HG03039 (cell line): ENCODE data around the gene CLEC4C.
"Not testable (repeated sequence)": the region's sequence is repeated elsewhere in the genome, so short reads cannot be mapped to it uniquely, and the experiment has no call there.

Experiments
- ATAC-seq: cut with Tn5 transposase; IDR thresholded peaks from one replicate; pipeline ENCODE4 v1.9.1; 2021; ENCODE audit warnings: mild to moderate bottlenecking, moderate library complexity; ENCODE audit not compliant: unreplicated experiment

Gene CLEC4C

GRCh38 chr12:7747246-7747645, at the start of gene CLEC4C:
Gene CLEC4C, minus strand, starts transcription at chr12:7747375. Its CDS starts 27 bp downstream, at chr12:7747348.
- ATAC-seq: no peak

DNA sequence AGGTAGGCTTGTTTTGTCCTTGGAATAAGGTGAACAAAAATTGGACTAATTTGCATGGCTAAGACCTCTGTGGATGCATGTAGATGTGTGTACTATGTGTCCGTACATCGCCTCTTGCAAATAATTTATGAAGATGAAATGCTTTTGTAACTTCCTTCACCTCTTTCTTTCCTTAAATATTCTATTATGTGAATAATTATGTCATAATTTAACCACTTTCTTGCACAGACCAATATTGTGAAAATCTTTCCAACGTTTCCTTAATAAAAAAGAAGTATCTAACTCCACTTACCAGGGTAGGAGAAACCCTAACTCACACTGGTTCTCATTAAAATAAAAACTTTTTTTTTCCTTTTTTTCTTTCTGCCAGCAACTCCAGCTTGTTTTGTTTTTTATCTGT, 46.0 kb upstream of the CLEC4C start:
- ATAC-seq: no peak

DNA sequence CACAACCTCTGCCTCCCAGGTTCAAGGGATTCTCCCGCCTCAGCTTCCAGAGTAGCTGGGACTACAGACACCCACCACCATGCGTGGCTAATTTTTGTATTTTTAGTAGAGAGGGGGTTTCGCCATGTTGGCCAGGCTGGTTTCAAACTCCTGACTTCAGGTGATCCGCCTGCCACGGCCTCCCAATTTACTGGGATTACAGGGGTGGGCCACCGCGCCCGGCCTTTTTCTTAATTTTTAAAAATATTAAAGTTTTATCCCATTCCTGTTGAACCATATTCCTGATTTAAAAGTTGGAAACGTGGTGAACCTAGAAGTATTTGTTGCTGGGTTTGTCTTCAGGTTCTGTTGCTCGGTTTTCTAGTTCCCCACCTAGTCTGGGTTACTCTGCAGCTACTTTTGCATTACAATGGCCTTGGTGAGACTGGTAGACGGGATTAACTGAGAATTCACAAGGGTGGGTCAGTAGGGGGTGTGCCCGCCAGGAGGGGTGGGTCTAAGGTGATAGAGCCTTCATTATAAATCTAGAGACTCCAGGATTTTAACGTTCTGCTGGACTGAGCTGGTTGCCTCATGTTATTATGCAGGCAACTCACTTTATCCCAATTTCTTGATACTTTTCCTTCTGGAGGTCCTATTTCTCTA, 41.8 kb upstream of the CLEC4C start, which contains the start of gene NANOG:
NANOG (plus strand) TSS at position 519 of the 645 bp plus-strand sequence. CDS start 213 bp downstream, outside the sequence.
- not testable (repeated sequence) for ATAC-seq

DNA sequence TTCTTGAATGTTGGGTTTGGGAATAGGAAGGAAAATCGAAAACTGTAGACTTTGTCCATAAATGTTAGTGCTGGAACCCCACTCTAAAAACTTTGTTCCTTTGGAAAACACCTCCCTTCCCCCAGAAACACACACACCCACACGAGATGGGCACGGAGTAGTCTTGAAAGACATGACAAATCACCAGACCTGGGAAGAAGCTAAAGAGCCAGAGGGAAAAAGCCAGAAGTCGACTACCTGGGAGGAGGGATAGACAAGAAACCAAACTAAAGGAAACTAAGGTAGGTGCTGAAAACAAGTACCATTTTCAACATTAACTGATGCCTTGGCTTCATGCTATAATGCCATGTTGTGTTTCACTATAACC, 41.1 kb upstream of the CLEC4C start:
- no peak for ATAC-seq

DNA sequence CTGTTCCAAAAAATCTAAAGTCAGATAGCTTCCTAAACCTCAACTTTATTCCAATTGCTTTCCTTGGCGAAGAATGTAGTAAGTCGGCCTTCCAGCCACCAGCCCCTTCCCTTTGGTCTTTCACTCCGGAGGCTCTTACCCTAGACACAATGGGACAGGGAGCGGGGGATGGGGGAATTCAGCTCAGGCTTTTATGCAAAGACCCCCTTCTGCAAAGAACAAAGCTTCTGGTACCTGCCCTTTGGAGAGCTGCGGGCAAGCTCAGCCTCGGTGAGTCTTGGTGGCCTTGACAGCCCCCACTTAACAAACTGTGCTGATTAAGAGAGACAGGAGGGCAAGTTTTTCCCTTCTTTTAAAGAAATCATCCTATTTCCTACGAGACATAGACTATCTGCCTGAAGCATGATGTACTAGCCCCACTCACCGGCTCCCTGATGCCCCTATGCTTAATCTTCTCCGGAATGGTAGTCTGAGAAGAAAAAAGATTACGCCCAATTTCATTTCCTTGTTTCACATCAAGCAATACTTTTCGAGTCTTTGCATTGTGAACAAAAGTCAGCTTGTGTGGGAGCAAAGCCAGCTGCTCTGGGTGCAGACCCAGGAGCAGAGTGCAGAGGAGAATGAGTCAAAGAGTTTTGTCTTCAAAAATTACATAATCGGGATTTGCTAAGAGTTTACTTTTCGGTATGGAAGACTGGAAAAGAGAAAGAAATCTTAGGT, 40.6 kb upstream of the CLEC4C start:
- ATAC-seq: no peak

DNA sequence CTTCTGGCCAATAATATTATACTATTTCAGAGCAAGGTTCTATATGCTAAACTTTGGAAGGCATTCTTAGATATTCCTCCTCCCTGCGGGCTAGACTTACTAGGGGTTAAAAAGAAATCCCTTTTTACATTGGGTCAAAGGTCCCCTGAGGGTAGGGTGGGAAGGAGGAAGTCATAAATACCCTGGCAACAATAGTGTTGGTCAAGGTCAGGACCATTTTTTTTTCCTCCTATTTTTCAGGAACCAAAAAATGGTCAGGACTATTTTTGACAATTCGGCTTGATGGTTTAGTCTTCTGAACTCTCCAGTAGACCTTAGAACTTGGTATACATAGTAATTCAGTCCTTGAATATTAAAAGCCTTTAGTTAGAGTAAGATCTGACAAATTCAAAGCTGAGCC, 37.5 kb upstream of the CLEC4C start:
- no peak for ATAC-seq

GRCh38 chr12:7783433-7783832, 36.3 kb upstream of the CLEC4C start:
- not testable (repeated sequence) for ATAC-seq

DNA sequence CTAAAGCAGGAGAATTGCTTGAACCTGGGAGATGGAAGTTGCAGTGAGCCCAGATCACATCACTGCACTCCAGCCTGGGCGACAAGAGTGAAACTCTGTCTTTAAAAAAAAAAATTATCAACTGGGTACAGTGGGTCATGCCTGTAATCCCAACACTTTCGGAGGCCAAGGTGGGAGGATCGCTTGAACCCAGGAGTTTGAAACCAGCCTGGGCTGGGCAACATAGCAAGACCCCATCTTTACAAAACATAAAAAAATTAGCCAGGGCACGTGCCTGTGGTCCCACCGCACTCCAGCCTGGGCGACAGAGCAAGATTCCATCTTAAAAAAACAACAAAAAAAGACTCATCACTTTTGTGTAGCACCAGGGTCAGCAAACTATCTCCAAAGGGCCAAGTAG, 34.9 kb upstream of the CLEC4C start:
- no peak for ATAC-seq

GRCh38 chr12:7781274-7781673, 34.1 kb upstream of the CLEC4C start:
- no peak for ATAC-seq

DNA sequence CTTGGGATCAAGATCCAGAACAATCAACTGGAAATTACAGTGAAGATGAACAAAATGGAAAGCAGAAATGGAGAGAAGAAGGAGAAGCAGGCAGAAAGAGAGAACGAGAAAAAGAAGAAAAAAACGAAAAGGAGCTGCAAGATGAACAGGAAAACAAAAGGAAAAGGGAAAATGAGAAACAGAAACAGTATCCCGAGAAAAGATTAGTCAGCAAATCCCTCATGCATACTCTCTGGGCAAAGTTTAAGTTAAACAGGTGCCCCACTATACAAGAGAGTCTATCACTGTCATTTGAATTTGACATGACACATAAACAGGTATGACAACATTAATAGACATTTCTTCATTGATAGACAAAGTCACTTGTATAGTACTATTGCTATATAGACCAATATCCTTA, 22.8 kb upstream of the CLEC4C start:
- ATAC-seq: no peak

GRCh38 chr12:7758766-7759140, 11.6 kb upstream of the CLEC4C start:
- ATAC-seq: no peak

DNA sequence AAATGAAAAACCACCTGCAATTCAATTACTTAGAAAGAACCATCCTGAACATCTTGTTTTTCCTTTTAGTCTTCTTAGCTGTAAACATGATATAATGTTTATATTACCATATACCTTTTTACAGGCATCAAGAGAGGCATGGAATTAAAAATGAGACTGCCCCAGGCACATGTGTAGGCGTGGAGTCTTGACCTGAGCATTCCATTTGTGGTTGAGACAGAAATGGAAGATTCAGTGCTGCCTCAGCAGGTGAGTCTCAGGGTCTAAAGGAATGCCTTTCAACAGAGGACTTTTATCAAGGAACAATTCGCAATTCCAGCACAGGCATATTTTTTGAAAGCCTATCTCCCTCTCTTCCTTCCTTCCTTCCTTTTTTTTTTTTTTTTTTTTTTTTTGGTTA, 9.8 kb upstream of the CLEC4C start:
- ATAC-seq: no peak

- not testable (repeated sequence) for ATAC-seq
These were observed 8.5 kb upstream of the CLEC4C start for GRCh38 chr12:7755668-7756067.

DNA sequence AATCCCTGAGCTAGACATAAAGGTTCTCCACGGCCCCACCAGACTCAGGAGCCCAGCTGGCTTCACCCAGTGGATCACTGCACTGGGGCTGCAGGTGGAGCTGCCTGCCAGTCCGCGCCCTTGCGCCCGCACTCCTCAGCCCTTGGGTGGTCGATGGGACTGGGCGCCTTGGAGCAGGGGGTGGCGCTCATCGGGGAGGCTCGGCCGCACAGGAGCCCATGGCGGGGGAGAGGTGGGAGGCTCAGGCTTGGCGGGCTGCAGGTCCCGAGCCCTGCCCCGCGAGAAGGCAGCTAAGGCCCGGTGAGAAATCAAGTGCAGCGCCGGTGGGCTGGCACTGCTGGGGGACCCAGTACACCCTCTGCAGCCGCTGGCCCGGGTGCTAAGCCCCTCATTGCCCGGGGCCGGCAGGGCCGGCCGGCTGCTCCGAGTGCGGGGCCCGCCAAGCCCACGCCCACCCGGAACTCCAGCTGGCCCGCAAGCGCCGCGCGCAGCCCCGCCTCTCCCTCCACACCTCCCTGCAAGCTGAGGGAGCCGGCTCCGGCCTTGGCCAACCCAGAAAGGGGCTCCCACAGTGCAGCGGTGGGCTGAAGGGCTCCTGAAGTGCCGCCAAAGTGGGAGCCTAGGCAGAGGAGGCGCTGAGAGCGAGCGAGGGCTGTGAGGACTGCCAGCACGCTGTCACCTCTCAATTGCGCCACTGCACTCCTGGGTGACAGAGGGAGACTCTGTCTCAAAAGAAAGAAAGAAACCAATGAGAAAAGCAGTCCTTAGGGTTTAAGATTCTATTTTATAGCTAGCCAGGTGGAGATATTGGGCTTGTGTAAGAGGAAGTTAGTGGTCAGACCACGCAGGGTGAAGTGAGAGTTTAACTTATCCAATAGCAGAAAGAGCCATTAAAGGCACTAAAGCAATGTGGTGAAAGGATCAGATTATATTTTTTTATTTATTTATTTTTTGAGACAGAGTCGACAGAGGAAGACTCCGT, 5.1 kb upstream of the CLEC4C start:
- not testable (repeated sequence) for ATAC-seq

DNA sequence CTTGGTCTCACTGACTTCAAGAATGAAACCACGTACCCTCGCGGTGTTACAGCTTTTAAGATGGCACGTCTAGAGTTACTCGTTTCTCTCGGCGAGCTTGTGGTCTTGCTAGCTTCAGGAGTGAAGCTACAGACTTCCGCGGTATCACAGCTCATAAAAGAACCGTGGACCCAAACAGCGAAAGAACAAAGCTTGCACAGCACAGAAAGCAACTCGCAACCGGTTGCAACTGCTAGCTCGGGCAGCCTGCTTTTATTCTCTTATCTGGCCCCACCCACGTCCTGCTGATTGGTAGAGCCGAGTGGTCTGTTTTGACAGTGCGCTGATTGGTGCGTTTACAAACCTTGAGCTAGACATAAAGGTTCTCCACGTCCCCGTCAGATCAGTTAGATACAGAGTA, 4.2 kb upstream of the CLEC4C start:
- no peak for ATAC-seq

DNA sequence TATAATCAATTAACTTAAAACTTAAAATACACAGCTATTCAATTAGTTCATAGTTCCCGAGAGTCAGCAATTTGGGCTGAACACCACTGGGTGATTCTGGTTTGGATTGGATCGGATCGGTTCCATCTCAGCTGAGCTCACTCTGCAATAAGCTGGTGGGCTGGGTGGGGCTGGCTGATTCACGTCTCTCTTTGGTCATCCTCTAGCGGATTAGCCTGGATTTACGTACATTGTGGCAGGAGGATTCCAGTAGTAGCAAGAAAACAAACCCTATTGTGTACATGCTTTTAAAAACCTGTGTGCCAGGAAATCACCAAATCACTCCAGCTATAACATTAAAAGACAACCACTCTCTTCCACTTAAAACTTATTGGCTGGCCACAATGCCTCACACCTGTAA, 3.2 kb upstream of the CLEC4C start:
- ATAC-seq: no peak

GRCh38 chr12:7749442-7749841, 2.3 kb upstream of the CLEC4C start:
- no peak for ATAC-seq

DNA sequence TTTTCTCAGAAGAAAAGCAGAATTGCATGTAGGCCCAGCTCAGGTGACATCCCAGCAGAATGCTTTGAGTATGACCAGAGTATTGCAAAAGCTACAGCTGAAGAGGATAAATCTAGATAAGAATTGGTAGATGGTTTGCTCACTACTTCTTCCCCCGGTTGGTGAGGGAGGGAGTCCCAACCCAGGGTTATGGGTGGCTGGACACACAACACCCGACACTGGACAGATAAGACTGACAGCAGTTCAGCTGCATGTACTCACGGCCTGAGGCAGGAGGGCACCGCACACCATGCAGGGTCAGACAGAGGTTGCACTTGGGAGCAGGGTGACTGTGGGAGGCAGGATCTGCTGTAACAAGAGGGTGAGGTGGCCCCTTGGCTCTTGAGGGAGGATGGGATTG, 1.7 kb upstream of the CLEC4C start:
- no peak for ATAC-seq

DNA sequence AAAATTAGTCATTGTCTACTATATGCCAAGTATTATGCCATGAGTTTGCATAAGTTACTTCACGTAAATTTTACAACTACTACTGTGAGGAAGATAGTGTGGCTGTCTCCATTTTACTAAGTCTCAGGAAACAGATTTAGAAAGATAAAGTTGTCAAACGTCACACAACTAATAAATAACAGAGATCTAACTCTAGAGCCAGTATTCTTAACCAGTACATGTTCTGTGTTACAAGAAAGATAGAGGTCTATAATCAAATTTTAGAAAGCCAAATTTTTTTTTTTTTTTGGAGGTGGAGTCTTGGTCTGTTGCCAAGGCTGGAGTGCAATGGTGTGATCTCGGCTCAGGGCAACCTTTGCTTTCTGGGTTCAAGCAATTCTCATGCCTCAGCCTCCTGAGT, 14.2 kb downstream of the CLEC4C start:
- no peak for ATAC-seq

DNA sequence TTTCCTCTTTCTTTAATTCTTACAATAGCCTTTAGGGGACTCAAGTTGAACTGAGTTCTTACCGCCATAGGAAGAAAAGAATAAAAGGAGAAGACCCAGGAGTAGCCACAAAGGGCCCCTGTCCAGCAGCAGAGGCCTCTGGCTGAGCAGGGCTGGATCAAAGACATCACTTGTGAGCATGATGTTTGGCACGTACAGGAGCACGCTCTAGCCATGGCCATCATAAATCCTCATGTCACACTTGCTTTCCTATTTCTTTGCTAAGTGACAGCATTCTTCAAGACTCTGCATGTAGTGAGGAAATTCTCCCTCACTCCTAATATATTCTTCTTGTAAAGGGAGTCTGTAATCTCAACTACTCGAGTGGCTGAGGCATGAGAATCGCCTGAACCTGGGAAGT, 15.7 kb downstream of the CLEC4C start:
- no peak for ATAC-seq

GRCh38 chr12:7730984-7731383, 16.2 kb downstream of the CLEC4C start:
- not testable (repeated sequence) for ATAC-seq
